Stimulated activated CD4-positive, alpha-beta T cell treated with anti-CD3 and anti-CD28 coated beads, TNF-alpha, amount 100 ng/mL, for 24 hours (primary cell): ENCODE data around the gene KCNQ2.

Experiments
- DNase-seq, 3 experiments: peaks; one replicate each; pipeline ENCODE4 v3.0.0-alpha.2; 2020; ENCODE audit warnings: low read depth in 3 of 3

KCNQ2 gene

DNA sequence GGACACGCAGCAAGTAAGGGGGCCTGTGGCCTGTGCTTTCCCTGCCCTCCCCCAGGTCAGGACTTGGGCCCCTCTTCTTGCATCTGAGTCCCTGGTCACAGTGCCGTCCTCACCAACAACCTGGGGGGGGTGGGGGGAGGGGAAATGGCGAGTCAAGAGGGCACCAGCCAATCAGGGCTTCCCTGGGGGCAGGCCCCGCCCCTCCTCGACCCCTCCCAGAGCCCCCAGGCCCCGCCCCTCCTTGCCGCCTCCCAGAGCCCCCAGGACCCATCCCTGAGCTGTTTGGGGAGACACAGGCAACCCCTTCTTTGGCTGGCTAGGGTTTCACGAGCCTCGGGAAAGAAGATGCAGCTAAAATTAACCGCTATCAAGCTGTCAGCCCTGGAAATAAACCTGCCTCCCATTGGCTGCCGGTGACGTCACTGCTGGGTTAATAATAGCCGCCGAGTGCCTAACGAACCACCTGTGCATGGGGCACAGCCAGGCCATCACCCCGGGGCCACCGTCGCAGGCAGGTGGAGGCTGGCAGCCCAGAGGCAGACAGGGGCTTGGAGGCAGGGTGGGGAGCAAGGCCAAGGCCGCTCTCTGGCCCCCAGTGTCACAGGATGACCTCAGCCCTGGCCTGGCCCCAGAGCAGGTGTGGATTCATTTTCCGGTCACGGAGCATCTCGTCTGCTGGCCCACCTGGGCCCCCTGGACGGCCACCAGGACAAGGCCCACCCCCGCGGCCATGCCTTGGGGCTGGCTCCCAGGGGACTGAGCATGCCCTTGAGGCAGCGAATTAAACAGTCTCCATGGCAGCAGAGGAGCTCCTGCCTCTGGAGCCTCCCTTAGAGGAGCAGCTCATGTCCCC is 29.6 kb upstream of the KCNQ2 start:
- DNase-seq = no peak

DNA sequence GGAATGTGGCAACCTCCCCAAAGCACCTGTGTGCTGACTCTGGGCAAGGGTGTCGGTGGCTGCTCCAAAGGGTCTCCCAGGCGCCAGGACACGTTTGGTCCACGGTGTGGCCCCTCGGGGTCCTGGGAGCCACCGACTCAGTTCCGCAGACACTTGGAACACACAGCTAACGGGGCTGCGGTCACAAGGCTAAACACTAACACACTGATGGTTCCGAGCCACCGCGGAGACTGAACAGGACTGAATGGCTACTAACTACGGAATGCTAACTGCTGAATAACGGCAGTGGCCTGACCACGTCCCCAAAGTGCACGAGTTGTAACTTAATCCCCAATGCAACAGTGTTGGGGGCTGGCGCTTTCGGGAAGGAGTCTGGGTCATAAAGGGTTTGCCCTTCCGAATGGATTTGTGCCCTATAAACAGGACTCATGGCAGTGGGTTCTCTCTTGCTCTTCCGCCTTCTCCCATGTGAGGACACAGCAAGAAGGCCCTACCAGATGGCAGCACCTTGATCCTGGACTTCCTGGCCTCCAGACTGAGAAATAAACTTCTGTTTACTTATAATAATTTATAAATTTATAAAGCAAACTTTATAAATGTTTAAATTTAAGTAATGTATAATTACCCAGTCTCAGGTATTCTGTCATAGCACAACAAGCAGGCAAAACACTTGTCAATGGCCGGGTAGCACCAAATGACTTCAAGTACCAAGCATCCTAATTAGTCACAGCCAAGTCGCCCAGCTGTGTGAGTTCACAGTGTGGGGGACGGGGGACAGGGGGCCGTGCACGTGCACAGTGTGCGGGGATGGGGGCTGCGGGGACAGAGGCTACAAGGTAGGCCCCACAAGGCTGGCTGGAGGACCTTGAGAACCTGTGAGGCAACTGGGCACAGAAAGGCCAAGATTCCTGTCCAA is 28.7 kb upstream of the KCNQ2 start:
- DNase-seq = no peak

DNA sequence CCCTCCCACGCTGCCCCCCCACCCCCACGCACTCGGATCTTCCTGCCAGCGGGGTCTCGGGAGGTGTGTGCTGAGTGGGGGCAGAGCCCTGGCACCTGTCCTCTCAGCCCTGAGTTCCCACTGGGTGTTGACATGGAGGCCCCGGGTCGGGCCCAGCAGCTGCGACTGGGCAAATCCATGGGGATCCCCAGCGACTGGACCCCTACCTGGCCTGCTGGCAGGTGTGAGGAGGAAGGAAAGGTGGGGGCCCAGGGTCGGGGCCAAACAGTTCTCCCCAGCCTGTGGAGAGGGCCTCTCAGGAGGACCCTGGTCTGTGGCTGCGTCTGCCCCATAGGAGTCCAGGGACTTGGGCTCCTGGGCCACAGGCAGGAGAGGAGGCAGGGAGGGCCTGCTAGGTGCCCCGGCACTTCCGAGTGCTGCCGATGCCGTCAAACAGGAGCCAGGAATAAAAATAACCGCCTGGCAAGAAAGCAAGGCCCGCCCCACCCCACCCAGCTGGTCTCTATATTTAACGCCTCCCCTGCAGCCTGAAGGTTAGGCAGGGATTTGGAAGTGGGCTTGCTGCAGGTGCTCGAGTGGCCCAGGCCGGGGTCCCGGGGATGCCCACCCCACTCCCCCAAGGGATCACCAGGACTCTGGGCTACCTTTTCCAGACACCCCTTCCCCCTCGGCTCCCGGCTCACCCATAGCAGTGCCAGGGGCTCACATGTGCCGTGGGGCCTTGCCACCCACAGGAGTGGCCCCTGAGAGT is 27.9 kb upstream of the KCNQ2 start:
- no peak for DNase-seq

DNA sequence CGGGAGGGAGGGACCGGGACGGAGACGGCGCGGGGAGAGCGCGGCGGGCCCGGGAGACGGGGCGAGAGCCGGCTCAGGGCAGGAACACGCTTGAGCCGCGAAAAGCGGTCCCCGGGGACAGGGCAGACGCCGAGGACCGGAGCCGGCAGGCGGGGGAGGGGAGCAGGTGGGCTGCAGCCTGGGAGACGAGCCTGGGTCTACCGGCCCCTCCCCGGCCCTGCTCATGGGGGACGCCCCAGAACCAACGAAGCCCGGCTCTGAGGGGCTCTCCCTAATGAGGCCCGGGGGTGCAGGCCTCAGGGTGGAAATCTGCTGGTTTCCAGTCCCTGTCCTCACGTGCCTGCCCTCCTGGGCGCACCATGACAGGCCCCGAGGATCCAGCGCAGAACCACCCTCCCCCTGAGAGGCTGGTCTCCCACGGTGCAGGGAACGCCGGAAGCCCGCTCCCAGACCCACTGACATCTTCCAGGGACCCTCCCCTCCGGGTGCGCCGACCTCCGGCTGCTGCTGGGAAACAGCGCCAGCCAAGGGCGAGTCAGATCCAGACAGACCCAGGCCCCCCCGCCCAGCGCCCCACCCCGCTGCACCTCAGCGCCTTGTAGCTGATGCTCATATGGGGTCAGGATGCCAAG is 27.0 kb upstream of the KCNQ2 start:
- DNase-seq = no peak

DNA sequence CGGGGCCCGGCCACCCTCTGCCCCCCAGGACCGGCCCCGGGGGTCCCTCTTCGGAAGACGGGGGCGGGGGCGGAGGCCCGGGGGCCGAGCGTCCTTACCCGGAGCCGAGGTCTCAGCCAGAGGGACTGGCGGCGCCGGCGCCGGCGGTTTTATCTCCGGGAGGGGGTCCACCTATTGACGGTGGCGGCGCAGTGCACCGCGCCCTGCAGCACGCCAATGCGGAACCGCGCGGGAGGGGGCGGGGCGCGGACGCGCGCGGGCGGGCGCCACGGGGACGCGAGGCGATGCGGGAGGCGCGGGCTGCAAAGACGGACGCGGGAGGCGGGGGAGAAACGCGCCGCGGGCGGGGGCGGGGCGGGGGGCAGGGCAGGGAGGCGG is 26.5 kb upstream of the KCNQ2 start, which contains the start of gene EEF1A2:
Gene EEF1A2, minus strand, starts transcription at position 124 of the 378 bp plus-strand sequence. CDS start 1,320 bp downstream, outside the sequence.
- no peak for DNase-seq

DNA sequence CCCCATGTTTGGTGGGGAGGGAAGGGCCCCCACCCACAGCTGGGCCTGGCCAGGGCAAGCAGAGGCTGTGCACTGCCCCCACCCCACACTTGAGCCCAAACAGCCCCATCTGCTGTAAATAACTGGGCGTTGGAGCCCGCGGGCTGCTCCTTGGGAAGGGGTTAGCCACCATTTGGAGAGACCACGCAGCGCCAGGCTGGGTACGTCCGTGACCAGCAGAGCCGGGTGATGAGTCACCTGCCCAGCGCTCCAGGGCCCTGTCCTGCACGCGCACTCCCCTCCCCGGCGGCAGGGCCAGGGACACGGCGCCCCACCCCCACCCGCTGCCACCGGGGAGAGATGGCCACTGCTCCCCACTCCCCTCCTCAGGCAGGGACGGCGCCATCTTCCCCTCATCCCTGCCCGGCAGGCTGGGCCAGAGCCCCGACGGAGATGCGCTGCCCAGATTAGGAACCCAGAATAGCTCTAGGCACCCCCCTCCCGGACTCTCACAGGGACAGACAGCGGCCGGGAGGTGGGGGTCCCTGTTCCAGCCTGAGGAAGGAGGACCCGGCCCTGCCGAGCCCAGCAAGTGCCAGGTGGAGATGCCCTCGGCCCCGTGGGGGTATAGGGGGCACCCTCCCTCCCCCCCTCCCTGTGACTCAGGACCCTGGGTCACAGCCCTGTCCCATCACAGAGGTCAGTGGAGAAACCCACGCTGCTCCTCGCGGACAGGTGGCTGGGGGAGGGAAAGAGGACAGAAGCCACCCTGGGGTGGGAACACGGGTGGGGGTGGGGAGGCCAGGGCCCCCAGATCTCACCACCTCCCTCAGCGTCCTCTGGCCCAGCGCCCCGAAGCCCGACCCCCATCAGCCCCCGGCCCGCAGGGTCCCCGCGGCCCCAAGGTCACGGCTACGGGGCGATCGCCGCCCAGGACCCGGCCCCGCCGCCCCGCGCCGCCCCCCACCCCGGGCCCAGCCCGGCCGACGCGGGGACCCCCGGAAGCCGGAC is 25.8 kb upstream of the KCNQ2 start:
- no peak for DNase-seq

DNA sequence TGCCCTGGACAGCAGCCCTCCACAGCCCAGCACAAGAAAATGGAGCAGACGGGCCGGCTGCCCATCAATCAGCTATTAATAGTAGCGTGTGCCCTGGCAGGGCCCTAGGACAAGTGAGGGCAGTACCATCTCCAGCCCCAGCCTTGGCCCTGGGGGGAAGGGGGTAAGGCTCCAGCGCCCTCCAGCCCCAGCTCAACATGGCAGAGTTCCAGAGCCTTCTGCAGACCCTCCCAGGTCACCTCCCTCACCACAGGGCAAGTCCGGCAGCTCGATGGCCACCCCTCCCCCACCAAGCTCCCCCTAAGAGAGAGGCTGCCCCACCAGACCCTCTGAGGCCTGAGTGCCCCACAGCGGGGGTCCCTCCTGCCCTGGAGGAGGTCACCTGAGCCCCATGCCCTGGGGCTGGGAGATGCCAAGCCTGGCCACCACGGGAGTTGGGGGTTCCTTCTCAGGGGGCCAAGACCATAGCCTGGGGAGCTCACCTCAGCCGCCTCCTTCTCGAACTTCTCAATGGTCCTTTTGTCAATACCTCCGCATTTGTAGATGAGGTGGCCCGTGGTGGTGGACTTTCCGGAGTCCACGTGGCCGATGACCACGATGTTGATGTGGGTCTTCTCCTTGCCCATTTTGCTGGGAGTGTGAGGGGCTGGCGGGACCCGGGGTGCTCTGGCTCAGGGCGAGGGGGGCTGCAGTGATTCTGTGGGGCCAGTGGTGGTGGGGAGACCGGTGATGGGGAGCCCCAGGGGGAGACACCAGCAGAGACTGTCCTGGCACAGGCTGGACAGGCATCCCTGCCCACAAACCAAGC is 24.9 kb upstream of the KCNQ2 start:
- DNase-seq = no peak

DNA sequence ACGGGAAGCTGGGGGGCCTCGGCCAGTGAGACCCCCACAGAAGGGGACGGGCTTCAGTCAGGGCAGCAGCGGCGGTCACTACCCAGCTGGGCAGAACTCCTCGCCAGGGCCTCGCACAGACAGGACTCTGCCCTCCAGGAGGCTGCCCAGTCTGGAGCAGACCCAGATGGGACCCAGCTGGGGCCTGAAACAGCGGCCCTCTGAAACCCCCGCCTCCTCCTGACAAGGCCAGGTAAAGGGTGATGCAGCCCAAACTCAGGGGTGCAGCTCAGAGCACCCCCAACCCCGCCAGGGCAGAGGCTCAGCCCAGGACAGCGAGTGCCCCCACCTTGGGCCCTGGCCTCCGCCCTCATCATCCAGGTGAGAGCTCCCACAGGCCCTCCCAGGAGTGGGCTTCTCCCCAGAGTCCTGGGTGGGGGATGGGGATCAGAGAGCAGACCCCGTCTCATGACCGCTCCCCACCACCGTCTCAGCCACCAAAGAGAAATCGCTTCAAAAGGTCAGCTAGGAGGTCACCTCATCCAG is 24.2 kb upstream of the KCNQ2 start:
- no peak for DNase-seq

DNA sequence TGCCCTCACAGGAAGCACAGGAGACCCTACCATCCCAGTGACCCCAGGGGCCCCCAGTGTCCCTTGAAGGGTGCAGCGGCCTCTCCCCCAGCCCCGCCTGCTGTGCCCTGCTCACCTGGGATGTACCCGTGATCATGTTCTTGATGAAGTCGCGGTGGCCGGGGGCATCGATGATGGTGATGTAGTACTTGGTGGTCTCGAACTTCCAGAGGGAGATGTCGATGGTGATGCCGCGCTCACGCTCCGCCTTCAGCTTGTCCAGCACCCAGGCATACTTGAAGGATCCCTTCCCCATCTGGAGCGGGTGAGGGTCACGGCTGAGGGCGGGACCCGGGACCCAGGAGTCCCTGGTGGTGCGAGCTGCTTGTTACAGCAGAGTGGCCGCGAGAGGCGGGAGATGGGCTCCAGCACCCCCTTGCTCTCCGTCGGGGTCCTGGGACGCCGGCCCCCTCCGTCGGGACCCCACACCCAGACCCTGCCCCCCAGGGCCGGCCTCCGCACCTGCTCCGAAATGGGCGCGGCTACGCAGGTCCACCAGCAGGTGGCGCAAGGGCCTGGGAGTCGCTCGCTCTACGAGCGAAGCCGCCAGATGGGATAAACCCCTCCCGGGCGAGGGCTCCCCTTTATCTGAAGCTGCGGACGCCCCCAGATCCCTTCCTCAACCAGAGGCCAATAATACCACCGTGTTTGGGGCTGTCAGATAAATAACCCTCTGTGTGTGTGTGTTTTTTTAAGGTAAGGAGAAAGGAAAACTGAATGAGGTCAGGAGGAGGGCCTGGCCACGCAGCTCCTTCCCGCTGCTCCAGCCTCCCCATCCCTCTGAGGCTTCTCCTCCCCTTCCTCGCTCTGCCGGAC is 23.5 kb upstream of the KCNQ2 start:
- DNase-seq = peak; percentile 58 to 71 (median 70)

DNA sequence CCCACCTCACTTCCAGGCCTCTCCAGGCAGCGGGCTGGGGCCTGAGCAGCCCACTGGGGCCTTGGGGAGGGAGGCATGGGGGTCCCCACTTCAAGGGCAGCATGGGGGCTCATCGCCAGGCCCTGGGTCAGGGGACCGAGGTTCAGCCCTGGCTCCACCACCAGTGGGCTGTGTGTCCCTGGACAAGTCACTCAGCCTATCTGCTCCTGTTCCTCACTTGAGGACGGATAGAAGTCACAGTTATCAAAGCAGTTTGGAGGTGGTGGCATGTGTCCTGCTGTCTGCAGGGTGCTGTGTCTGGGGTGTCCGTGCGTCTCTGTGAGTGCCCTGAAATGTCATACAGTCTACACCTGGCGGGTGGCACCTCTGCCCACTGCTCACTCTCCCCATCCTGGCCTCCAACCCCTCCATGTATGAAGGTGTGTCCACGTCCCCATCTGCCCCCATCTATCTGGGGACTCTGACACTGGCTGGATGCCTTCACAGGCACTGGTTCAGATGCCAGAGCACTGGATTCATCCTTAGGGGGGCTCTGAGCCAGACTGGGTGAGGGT is 22.8 kb upstream of the KCNQ2 start:
- no peak for DNase-seq

DNA sequence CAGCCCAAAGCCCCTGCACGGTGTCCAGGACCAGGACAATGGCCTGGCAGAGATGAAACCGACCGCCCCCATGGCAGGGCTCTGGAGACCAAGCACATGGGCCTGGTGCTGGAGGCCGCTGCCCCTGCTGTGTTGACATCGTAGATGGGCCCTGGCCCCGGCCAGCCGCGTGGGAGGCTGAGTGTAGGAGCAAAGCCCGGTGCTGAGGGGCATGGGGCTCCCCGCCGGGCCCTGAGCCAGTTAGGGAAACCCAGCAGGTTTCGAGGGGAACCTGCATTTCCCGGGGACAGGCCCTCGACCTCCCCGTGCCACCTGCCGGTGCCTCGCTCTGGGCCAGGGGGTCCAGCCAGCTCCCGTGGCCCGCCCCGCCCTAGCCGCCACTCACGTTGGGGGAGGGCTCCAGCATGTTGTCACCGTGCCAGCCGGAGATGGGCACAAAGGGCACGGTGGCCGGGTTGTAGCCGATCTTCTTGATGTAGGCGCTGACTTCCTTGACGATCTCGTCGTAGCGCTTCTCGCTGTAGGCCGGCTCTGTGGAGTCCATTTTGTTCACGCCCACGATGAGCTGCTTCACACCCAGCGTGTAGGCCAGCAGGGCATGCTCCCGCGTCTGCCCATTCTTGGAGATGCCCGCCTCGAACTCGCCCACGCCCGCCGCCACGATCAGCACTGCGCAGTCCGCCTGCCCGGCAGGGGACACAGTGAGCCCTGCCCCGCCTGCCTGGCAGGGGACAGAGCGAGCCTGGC is 22.1 kb upstream of the KCNQ2 start:
- no peak for DNase-seq

DNA sequence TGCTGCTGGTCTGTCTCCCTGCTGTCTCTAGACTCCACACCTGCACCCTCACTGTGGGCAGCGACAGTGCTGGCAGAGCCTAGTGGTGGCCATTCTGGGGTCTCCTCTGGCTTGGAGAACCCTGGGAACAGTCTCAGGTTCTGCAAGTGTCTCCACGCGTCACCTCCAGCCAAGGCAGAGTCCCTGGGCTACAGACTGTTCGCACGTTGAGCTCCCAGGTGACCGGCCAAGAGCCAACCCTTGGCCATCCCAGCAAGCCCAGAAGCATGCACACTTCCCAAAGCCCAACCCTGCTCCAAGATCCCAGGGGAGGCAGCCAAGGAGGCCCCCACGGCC is 21.6 kb upstream of the KCNQ2 start:
- no peak for DNase-seq

DNA sequence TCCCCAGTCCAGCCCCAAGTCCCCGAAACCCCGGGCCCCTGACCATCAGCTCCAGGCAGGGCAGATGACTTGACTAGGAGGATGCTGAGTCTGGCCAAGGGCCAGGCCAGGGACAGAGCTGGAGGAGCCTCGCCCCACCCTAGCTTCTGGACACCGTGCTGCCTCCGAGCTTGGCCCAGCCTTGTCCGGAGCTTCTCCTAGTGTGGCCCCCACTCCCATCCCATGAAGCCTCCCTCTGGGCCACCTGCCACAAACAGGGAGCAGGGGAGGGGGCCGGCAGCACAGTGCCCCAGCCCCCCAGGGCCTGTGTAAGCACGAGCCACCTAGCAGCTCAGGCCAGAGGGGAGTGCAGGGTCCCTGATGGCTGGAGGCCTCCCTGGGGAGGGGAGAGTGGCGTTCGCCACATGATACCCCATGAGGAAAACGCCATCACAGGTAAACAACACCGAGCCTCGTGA is 21.1 kb upstream of the KCNQ2 start:
- DNase-seq = no peak

DNA sequence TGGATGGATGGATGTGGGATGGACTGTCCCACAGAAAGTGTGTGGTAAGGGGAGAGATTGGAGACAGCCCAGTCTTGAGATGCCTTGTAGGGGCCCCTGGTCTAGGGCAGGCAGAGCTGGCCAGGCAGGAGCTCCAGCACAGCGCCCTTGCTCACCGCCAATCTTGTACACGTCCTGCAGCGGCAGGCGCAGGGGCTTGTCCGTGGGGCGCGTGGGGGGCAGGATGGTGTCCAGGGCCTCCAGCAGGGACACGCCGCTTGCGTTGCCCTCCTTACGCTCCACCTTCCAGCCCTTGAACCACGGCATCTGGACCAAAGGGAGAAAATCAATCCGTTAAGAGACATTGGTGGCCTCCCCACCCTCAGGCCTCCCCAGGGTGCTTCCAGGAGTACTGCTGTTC is 20.5 kb upstream of the KCNQ2 start:
- no peak for DNase-seq

DNA sequence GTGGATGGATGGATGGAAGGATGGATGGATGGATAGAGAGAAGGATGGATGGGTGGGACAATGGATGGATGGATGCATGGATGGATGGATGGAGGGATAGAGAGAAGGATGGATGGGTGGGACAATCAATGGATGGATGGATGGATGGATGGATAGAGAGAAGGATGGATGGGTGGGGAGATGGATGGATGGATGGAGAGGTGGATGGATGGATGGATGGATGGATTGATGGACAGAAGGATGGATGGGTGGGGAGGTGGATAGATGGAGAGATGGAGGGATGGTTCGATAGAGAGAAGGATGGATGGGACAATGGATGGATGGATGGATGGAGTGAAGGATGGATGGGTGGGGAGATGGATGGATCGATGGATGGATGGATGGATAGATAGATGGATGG is 20.1 kb upstream of the KCNQ2 start:
- no peak for DNase-seq

DNA sequence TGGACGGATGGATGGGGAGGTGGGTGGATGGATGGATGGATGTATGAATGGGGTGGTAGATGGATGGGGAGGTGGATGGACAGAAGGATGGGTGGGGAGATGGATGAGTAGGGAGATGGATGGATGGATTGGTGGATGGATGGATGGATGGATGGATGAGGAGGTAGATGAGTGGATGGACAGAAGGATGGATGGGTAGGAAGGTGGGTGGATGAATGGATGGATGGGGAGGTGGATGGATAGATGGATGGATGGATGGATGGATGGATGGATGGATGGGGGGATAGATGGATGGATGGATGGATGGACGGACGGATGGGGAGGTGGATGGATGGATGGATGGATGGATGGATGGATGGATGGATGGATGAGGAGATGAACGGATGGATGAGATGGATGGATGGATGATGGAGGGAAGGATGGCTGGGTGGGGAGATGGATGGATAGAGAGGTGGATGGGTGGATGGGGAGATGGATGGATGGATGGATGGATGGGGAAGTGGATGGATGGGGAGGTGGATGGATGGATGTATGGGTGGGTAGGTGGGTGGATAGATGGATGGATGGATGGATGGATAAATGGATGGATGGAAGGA is 19.3 kb upstream of the KCNQ2 start:
- DNase-seq = no peak

DNA sequence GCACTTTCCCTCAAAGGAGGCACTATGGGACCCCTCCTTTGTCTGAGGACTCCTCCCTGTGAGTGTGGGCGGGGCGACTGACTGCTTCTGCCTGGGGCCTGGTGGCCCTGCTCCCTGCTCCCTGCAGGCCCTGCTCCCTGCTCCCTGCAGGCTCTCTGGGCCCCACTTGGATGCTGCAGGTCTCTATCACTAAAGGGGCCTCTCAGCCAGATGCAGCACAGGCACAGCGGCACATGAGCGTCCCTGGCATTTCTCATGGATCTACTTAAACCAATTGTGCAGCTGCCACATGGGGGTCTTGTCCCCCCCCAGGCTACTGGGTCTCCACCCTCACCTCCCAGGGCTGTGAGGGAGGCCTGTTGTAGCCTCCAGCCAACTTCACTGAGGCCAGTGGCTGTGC is 18.6 kb upstream of the KCNQ2 start:
- no peak for DNase-seq
